ENCODE results near the gene HHIPL1.

GRCh38 chr14:99666533-99666932 lies 21.6 kb downstream of the HHIPL1 start:
- no peak for TF ChIP-seq POLR2AphosphoS5 (IDR thresholded peaks at IDR 0.05; ENCODE audit: low read depth, low read length)
- no peak for TF ChIP-seq CTCF (IDR thresholded peaks at IDR 0.05)
- TF ChIP-seq REST (IDR thresholded peaks at IDR 0.05; ENCODE audit: insufficient read depth in 1 of 2, low read depth in 2 of 2, low read length in 1 of 2) = no peak
- TF ChIP-seq TCF7L2 (IDR thresholded peaks at IDR 0.05; ENCODE audit: low read depth, low read length) = no peak
- no peak for TF ChIP-seq SIN3A (IDR thresholded peaks at IDR 0.05; ENCODE audit: borderline replicate concordance, insufficient read depth, low read depth, low read length)
